HG03439 (cell line): ENCODE results near the gene TNKS2.
"Not testable (repeated sequence)": the region's sequence is repeated elsewhere in the genome, so short reads cannot be mapped to it uniquely, and the experiment has no call there.

Source experiments
- ATAC-seq: cut with Tn5 transposase; IDR thresholded peaks from one replicate; pipeline ENCODE4 v1.9.1; 2021; ENCODE audit warnings: mild to moderate bottlenecking, moderate library complexity; ENCODE audit not compliant: unreplicated experiment

Gene TNKS2

GRCh38 chr10:91864744-91865143 is 66.5 kb downstream of the TNKS2 start:
- no peak for ATAC-seq

GRCh38 chr10:91865562-91866081 is 67.4 kb downstream of the TNKS2 start:
- no peak for ATAC-seq

- no peak for ATAC-seq
These were observed 76.9 kb downstream of the TNKS2 start for GRCh38 chr10:91875156-91875555.

GRCh38 chr10:91875779-91876178 is 77.6 kb downstream of the TNKS2 start:
- no peak for ATAC-seq

- no peak for ATAC-seq
These were observed 81.4 kb downstream of the TNKS2 start for GRCh38 chr10:91879515-91880170.

GRCh38 chr10:91880310-91880709 is 82.1 kb downstream of the TNKS2 start:
- ATAC-seq, result no peak

GRCh38 chr10:91883549-91884444 is 85.6 kb downstream of the TNKS2 start:
- ATAC-seq, result no peak

GRCh38 chr10:91884536-91884935 is 86.3 kb downstream of the TNKS2 start:
- ATAC-seq, result no peak

- no peak for ATAC-seq
These were observed 87.3 kb downstream of the TNKS2 start for GRCh38 chr10:91885362-91886079.

GRCh38 chr10:91886954-91887271 is 88.7 kb downstream of the TNKS2 start:
- no peak for ATAC-seq

GRCh38 chr10:91887272-91888076 is 89.2 kb downstream of the TNKS2 start:
- ATAC-seq, result no peak

GRCh38 chr10:91891125-91892001 is 93.1 kb downstream of the TNKS2 start:
- no peak for ATAC-seq

GRCh38 chr10:91893051-91893450 is 94.8 kb downstream of the TNKS2 start:
- ATAC-seq, result no peak

GRCh38 chr10:91894261-91894685 is 96.0 kb downstream of the TNKS2 start:
- ATAC-seq, result not testable (repeated sequence)

- ATAC-seq, result no peak
These were observed 98.1 kb downstream of the TNKS2 start for GRCh38 chr10:91896212-91896756.

GRCh38 chr10:91897421-91897820 is 99.2 kb downstream of the TNKS2 start:
- no peak for ATAC-seq

GRCh38 chr10:91901784-91902677 is 103.8 kb downstream of the TNKS2 start:
- ATAC-seq, result no peak

- ATAC-seq, result no peak
These were observed 108.9 kb downstream of the TNKS2 start for GRCh38 chr10:91907033-91907594.
